Central memory CD4-positive, alpha-beta T cell (primary cell): ENCODE results near the gene TLR4.

Experiments
- DNase-seq: peaks from one replicate; pipeline ENCODE4 v3.0.0; 2022

Gene TLR4

GRCh38 chr9:117746263-117746662, 42.1 kb downstream of the TLR4 start:
- no peak for DNase-seq

GRCh38 chr9:117747386-117747970, 43.3 kb downstream of the TLR4 start:
- DNase-seq, result no peak

- DNase-seq, result no peak
These were observed 46.2 kb downstream of the TLR4 start for GRCh38 chr9:117750401-117750800.

- no peak for DNase-seq
These were observed 48.7 kb downstream of the TLR4 start for GRCh38 chr9:117752894-117753293.

GRCh38 chr9:117757561-117758190, 53.5 kb downstream of the TLR4 start:
- DNase-seq, result no peak

GRCh38 chr9:117763314-117763713, 59.1 kb downstream of the TLR4 start:
- DNase-seq, result no peak

GRCh38 chr9:117768750-117769395, 64.7 kb downstream of the TLR4 start:
- DNase-seq, result no peak

GRCh38 chr9:117771136-117771535, 66.9 kb downstream of the TLR4 start:
- DNase-seq, result no peak

GRCh38 chr9:117772960-117773359, 68.8 kb downstream of the TLR4 start:
- DNase-seq, result no peak
